GM12865 (cell line): ENCODE measurements around the gene TEX261.

Experiments used
- DNase-seq: peaks from one replicate; pipeline ENCODE4 v3.0.0; 2010; ENCODE audit warnings: low read depth
- H3K4me3 ChIP-seq: 2 replicates; pipeline ENCODE4 v1.5.1; 2011; ENCODE audit warnings: mild to moderate bottlenecking, low read depth, low read length, control low read depth
- CTCF ChIP-seq: IDR thresholded peaks from 2 replicates; pipeline ENCODE4 v1.5.1; 2011; ENCODE audit warnings: low read length, control low read depth, low read depth, inconsistent platforms; ENCODE audit not compliant: insufficient read depth; ENCODE audit errors: missing control alignments

The TEX261 gene

GRCh38 chr2:70994009-70994698 lies 519 bp downstream of the TEX261 start:
- peak; percentile 27 for DNase-seq
- H3K4me3 ChIP-seq, result peak overlapping the region; percentile 63
- no peak for TF ChIP-seq CTCF

- peak overlapping the region; percentile 63 for H3K4me3 ChIP-seq
- TF ChIP-seq CTCF, result no peak
- DNase-seq, result no peak
Measured at GRCh38 chr2:70992945-70993853, 1.5 kb downstream of the TEX261 start.

GRCh38 chr2:70991742-70992141 lies 2.9 kb downstream of the TEX261 start:
- no peak overlapping the region for H3K4me3 ChIP-seq
- TF ChIP-seq CTCF, result no peak
- DNase-seq, result no peak

GRCh38 chr2:70991142-70991541 lies 3.5 kb downstream of the TEX261 start:
- TF ChIP-seq CTCF, result no peak
- DNase-seq, result no peak
- no peak overlapping the region for H3K4me3 ChIP-seq

GRCh38 chr2:70990216-70990615 lies 4.5 kb downstream of the TEX261 start:
- no peak overlapping the region for H3K4me3 ChIP-seq
- no peak for DNase-seq
- no peak for TF ChIP-seq CTCF

- H3K4me3 ChIP-seq, result no peak overlapping the region
- TF ChIP-seq CTCF, result no peak
- no peak for DNase-seq
Measured at GRCh38 chr2:70988726-70989648, 5.7 kb downstream of the TEX261 start.
